ENCODE data around the gene PTPRG.

PTPRG gene

DNA sequence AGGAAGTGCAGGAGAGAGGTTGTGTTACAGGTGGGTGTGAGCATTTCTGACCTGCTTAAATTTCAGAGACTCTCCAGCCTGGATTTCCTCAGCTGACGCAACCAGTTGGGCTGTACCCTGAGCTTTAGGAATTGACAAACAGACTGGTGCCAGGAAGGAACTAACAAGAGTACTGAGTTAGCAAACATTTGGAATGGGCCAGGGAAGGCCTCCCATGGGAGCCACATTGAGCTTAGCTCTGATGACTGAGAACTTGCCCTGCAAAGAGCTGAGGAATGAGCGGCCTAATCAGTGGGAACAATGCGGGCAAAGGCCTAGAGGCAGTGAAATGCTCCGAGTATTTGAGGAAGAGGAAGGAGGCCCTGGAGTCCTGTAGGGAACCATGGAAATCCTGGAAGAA lies 557.8 kb downstream of the PTPRG start:
- Histone ChIP-seq H3K4me2 (ENCODE audit: low read length) (no peak overlapping the region), H3K9ac (no peak overlapping the region), H2AFZ (no peak overlapping the region), H3K36me3 (ENCODE audit: control insufficient read depth, insufficient read depth, low read length) (no peaks in the 10 kb centered on the region), H3K27me3 (ENCODE audit: control insufficient read depth, insufficient read depth, low read length) (no peaks in the 10 kb centered on the region), H3K79me2 (peaks cover 6% of the 10 kb centered on the region), H3K27ac (no peak overlapping the region), H3K9me3 (ENCODE audit: control insufficient read depth, low read length) (no peaks in the 10 kb centered on the region), H3K4me1 (peaks cover 3% of the 10 kb centered on the region), H3K4me3 (ENCODE audit: low read depth, low read length) (no peak overlapping the region)
- TF ChIP-seq, protein P1, sequence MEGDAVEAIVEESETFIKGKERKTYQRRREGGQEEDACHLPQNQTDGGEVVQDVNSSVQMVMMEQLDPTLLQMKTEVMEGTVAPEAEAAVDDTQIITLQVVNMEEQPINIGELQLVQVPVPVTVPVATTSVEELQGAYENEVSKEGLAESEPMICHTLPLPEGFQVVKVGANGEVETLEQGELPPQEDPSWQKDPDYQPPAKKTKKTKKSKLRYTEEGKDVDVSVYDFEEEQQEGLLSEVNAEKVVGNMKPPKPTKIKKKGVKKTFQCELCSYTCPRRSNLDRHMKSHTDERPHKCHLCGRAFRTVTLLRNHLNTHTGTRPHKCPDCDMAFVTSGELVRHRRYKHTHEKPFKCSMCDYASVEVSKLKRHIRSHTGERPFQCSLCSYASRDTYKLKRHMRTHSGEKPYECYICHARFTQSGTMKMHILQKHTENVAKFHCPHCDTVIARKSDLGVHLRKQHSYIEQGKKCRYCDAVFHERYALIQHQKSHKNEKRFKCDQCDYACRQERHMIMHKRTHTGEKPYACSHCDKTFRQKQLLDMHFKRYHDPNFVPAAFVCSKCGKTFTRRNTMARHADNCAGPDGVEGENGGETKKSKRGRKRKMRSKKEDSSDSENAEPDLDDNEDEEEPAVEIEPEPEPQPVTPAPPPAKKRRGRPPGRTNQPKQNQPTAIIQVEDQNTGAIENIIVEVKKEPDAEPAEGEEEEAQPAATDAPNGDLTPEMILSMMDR (IDR thresholded peaks at IDR 0.05) = no peak

GRCh38 chr3:62122819-62123218 lies 561.4 kb downstream of the PTPRG start:
- peaks cover 14% of the 10 kb centered on the region for H3K4me1 ChIP-seq
- TF ChIP-seq, protein P1 (IDR thresholded peaks at IDR 0.05) = no peak
- H3K4me2 ChIP-seq (ENCODE audit: low read length) = no peak overlapping the region
- H3K79me2 ChIP-seq = peaks cover 8% of the 10 kb centered on the region
- no peaks in the 10 kb centered on the region for H3K27me3 ChIP-seq (ENCODE audit: control insufficient read depth, insufficient read depth, low read length)
- H3K9ac ChIP-seq = no peak overlapping the region
- H3K4me3 ChIP-seq (ENCODE audit: low read depth, low read length) = no peak overlapping the region
- no peaks in the 10 kb centered on the region for H3K9me3 ChIP-seq (ENCODE audit: control insufficient read depth, low read length)
- H3K27ac ChIP-seq = no peak overlapping the region
- no peak overlapping the region for H2AFZ ChIP-seq
- H3K36me3 ChIP-seq (ENCODE audit: control insufficient read depth, insufficient read depth, low read length) = no peaks in the 10 kb centered on the region

GRCh38 chr3:62125380-62125779 lies 564.0 kb downstream of the PTPRG start:
- H3K4me2 ChIP-seq (ENCODE audit: low read length) = peak overlapping the region; percentile 44
- H3K27me3 ChIP-seq (ENCODE audit: control insufficient read depth, insufficient read depth, low read length) = no peaks in the 10 kb centered on the region
- peaks cover 14% of the 10 kb centered on the region for H3K4me1 ChIP-seq
- no peak overlapping the region for H2AFZ ChIP-seq
- no peak overlapping the region for H3K27ac ChIP-seq
- H3K9ac ChIP-seq = no peak overlapping the region
- H3K9me3 ChIP-seq (ENCODE audit: control insufficient read depth, low read length) = no peaks in the 10 kb centered on the region
- TF ChIP-seq, protein P1 (IDR thresholded peaks at IDR 0.05) = no peak
- H3K79me2 ChIP-seq = peaks cover 8% of the 10 kb centered on the region
- H3K36me3 ChIP-seq (ENCODE audit: control insufficient read depth, insufficient read depth, low read length) = no peaks in the 10 kb centered on the region
- H3K4me3 ChIP-seq (ENCODE audit: low read depth, low read length) = no peak overlapping the region

DNA sequence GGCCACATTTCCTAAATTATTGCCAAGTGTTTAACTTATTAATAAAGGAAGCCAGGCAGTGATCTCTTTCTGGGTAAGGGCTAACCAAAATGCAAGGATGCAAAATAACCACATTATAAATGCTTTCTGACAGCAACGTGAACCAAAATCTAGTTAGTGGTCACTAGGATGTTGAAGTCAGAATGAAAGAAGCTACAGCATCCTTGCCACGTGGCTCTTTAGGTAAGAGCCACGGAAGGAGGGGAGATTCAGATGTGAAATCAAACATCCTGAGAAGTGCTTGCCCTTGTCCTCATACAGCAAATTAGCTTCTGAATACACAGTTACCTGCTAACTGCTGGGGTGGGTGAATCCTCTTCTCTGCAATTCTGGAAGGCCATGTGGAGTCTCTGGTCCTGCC lies 565.7 kb downstream of the PTPRG start:
- no peak overlapping the region for H2AFZ ChIP-seq
- no peak overlapping the region for H3K9ac ChIP-seq
- no peak overlapping the region for H3K4me2 ChIP-seq (ENCODE audit: low read length)
- TF ChIP-seq, protein P1 (IDR thresholded peaks at IDR 0.05) = no peak
- H3K36me3 ChIP-seq (ENCODE audit: control insufficient read depth, insufficient read depth, low read length) = no peaks in the 10 kb centered on the region
- H3K4me3 ChIP-seq (ENCODE audit: low read depth, low read length) = no peak overlapping the region
- no peak overlapping the region for H3K27ac ChIP-seq
- H3K27me3 ChIP-seq (ENCODE audit: control insufficient read depth, insufficient read depth, low read length) = no peaks in the 10 kb centered on the region
- H3K4me1 ChIP-seq = peaks cover 14% of the 10 kb centered on the region
- H3K79me2 ChIP-seq = peaks cover 6% of the 10 kb centered on the region
- no peaks in the 10 kb centered on the region for H3K9me3 ChIP-seq (ENCODE audit: control insufficient read depth, low read length)

GRCh38 chr3:62128051-62128450 lies 566.7 kb downstream of the PTPRG start:
- Histone ChIP-seq H3K9me3 (ENCODE audit: control insufficient read depth, low read length) (no peaks in the 10 kb centered on the region), H3K36me3 (ENCODE audit: control insufficient read depth, insufficient read depth, low read length) (no peaks in the 10 kb centered on the region), H3K9ac (no peak overlapping the region), H2AFZ (no peak overlapping the region), H3K27ac (no peak overlapping the region), H3K4me3 (ENCODE audit: low read depth, low read length) (no peak overlapping the region), H3K79me2 (peaks cover 3% of the 10 kb centered on the region), H3K4me1 (peaks cover 14% of the 10 kb centered on the region), H3K27me3 (ENCODE audit: control insufficient read depth, insufficient read depth, low read length) (no peaks in the 10 kb centered on the region), H3K4me2 (ENCODE audit: low read length) (no peak overlapping the region)
- TF ChIP-seq, protein P1 (IDR thresholded peaks at IDR 0.05) = no peak

All from parathyroid adenoma (tissue), 2 donors.